Esophagus squamous epithelium (tissue), 4 donors: Measurements from ENCODE around the gene RTP5.

Experiments
- CTCF ChIP-seq, 6 experiments: fragments of 450-650 bp in 4 of 6; fragments of 200-600 bp in 2 of 6; sonication (generic) in 2 of 6; IDR thresholded peaks; one replicate each; pipeline ENCODE4 v1.5.1; 2016 to 2019; ENCODE audit warnings: antibody characterized with exemption in 6 of 6, mild to moderate bottlenecking in 4 of 6, moderate library complexity in 4 of 6
- POLR2A ChIP-seq, 4 donors: fragments of 450-650 bp; IDR thresholded peaks; one replicate each; pipeline ENCODE4 v1.6.1; 2017; ENCODE audit warnings: antibody characterized with exemption in 4 of 4, mild to moderate bottlenecking in 4 of 4, moderate library complexity in 3 of 4

GRCh38 chr2:241834527-241835210 lies 34.9 kb upstream of the RTP5 start:
- TF ChIP-seq CTCF (IDR thresholded peaks at IDR 0.05) (no peak), POLR2A (IDR thresholded peaks at IDR 0.05) (no peak)
